GM23248 (cell line): Measurements from ENCODE around the gene ZNF880.

Source experiments
- EZH2 ChIP-seq: fragments of 200-600 bp; sonication (generic); IDR thresholded peaks from 2 replicates; pipeline ENCODE4 v1.6.1; 2018; ENCODE audit warnings: antibody characterized with exemption, mild to moderate bottlenecking; ENCODE audit not compliant: insufficient read depth, poor library complexity, severe bottlenecking
- EZH2phosphoT487 ChIP-seq: fragments of 200-600 bp; sonication (generic); IDR thresholded peaks from 2 replicates; pipeline ENCODE4 v1.6.1; 2018; ENCODE audit warnings: antibody characterized with exemption, moderate library complexity, mild to moderate bottlenecking, low read depth; ENCODE audit not compliant: insufficient read depth

DNA sequence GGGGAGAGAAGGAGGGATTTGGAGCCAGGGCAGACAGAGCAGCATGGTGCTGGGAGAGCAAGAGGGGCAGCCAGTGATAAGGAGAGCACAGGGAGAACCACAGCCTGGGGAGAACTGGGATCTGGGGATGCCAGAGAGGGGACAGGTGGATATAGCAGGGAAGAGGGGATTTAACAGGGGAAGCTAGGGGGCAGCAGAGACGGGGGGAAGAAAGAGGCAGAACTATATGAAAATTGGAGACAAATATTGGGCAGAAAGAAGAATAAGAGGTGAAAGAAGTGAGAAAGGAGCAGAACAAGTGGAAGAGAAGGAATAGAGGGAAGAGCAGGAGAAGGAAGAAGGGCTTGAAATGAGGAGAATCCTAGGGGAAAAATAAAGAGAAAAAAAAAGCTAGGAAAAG is 21.4 kb downstream of the ZNF880 start:
- no peak for TF ChIP-seq EZH2phosphoT487
- no peak for TF ChIP-seq EZH2
